H9 (cell line): Measurements from ENCODE around the gene SH3RF3. TPM values are rescaled to one million over a fixed set of nuclear protein-coding genes. Genes with fewer than 3 reads are reported as not detected.
A peak's percentile ranks its signal among the peaks of the same experiment; 100 is the strongest.

Experiments used
- DNase-seq: peaks from one replicate; pipeline ENCODE4 v3.0.0-alpha.2; 2017
- H2AFZ ChIP-seq: one replicate; pipeline ENCODE4 v1.6.1; 2013; ENCODE audit warnings: mild to moderate bottlenecking, low read length, control low read depth, moderate library complexity
- H2AK5ac ChIP-seq: 2 replicates; pipeline ENCODE4 v1.6.1; 2013; ENCODE audit warnings: low read length, control low read depth, mixed read lengths; ENCODE audit not compliant: insufficient read length
- H2BK120ac ChIP-seq: one replicate; pipeline ENCODE4 v1.6.1; 2013; ENCODE audit warnings: low read depth, mild to moderate bottlenecking, low read length, control low read depth, inconsistent platforms; ENCODE audit not compliant: poor library complexity, severe bottlenecking
- H2BK12ac ChIP-seq: 2 replicates; pipeline ENCODE4 v1.6.1; 2013; ENCODE audit warnings: low read length, control low read depth, mixed read lengths, low read depth; ENCODE audit not compliant: insufficient read length
- H2BK15ac ChIP-seq: 2 replicates; pipeline ENCODE4 v1.6.1; 2013; ENCODE audit warnings: low read depth, low read length, control low read depth
- H2BK20ac ChIP-seq: one replicate; pipeline ENCODE4 v1.6.1; 2013; ENCODE audit warnings: low read depth, mild to moderate bottlenecking, low read length, control low read depth, inconsistent platforms; ENCODE audit not compliant: poor library complexity, severe bottlenecking
- H2BK5ac ChIP-seq: 2 replicates; pipeline ENCODE4 v1.6.1; 2013; ENCODE audit warnings: low read length, control low read depth, mixed read lengths; ENCODE audit not compliant: insufficient read length
- H3K14ac ChIP-seq: 2 replicates; pipeline ENCODE4 v1.6.1; 2013; ENCODE audit warnings: low read length, control low read depth; ENCODE audit not compliant: insufficient read depth
- H3K18ac ChIP-seq: 2 replicates; pipeline ENCODE4 v1.6.1; 2013; ENCODE audit warnings: low read depth, mild to moderate bottlenecking, mixed read lengths, low read length, control low read depth; ENCODE audit not compliant: insufficient read length
- H3K23ac ChIP-seq: 2 replicates; pipeline ENCODE4 v1.6.1; 2013; ENCODE audit warnings: low read length, control low read depth, mixed read lengths, low read depth; ENCODE audit not compliant: insufficient read length
- H3K23me2 ChIP-seq: 2 replicates; pipeline ENCODE4 v1.6.1; 2013; ENCODE audit warnings: low read depth, mild to moderate bottlenecking, mixed read lengths, low read length, control low read depth; ENCODE audit not compliant: insufficient read length, poor library complexity, severe bottlenecking
- H3K27ac ChIP-seq: 2 replicates; pipeline ENCODE4 v1.5.1; 2013; ENCODE audit warnings: low read length, control low read depth, mixed read lengths, low read depth; ENCODE audit not compliant: insufficient read length
- H3K27me3 ChIP-seq: 2 replicates; pipeline ENCODE4 v1.6.1; 2013; ENCODE audit warnings: low read length, control low read depth, inconsistent platforms; ENCODE audit not compliant: insufficient read depth
- H3K4ac ChIP-seq: 2 replicates; pipeline ENCODE4 v1.6.1; 2013; ENCODE audit warnings: low read depth, mild to moderate bottlenecking, control low read depth, inconsistent platforms, low read length, moderate library complexity
- H3K4me1 ChIP-seq: 2 replicates; pipeline ENCODE4 v1.6.1; 2013; ENCODE audit warnings: low read length, control low read depth, inconsistent platforms; ENCODE audit not compliant: insufficient read depth
- H3K4me2 ChIP-seq: 2 replicates; pipeline ENCODE4 v1.6.1; 2013; ENCODE audit warnings: low read length, control low read depth, mixed read lengths; ENCODE audit not compliant: insufficient read length, insufficient read depth
- H3K56ac ChIP-seq: 2 replicates; pipeline ENCODE4 v1.6.1; 2013; ENCODE audit warnings: low read depth, mild to moderate bottlenecking, mixed read lengths, low read length, control low read depth; ENCODE audit not compliant: insufficient read length
- H3K79me1 ChIP-seq: 2 replicates; pipeline ENCODE4 v1.6.1; 2013; ENCODE audit warnings: low read depth, mild to moderate bottlenecking, moderate library complexity, low read length, control low read depth, inconsistent platforms; ENCODE audit not compliant: insufficient read depth, poor library complexity, severe bottlenecking
- H3K79me2 ChIP-seq: 2 replicates; pipeline ENCODE4 v1.6.1; 2013; ENCODE audit warnings: low read length, control low read depth, inconsistent platforms; ENCODE audit not compliant: insufficient read depth
- H3K9ac ChIP-seq: 2 replicates; pipeline ENCODE4 v1.6.1; 2013; ENCODE audit warnings: low read length, control low read depth, mixed read lengths; ENCODE audit not compliant: insufficient read length; ENCODE audit errors: extremely low read depth
- H3K9me3 ChIP-seq: one replicate; pipeline ENCODE4 v1.6.1; 2013; ENCODE audit warnings: low read depth, low read length, inconsistent platforms; ENCODE audit not compliant: control insufficient read depth
- H3T11ph ChIP-seq: one replicate; pipeline ENCODE4 v1.6.1; 2013; ENCODE audit warnings: mild to moderate bottlenecking, low read length, control low read depth, inconsistent platforms
- H4K20me1 ChIP-seq: one replicate; pipeline ENCODE4 v1.6.1; 2013; ENCODE audit not compliant: control insufficient read depth, insufficient read length, insufficient read depth
- H4K5ac ChIP-seq: 2 replicates; pipeline ENCODE4 v1.6.1; 2013; ENCODE audit warnings: low read depth, mild to moderate bottlenecking, mixed read lengths, low read length, control low read depth; ENCODE audit not compliant: insufficient read length
- H4K8ac ChIP-seq: replicated peaks from 2 replicates; pipeline ENCODE4 v1.6.1; 2013; ENCODE audit warnings: low read length, control low read depth, mixed read lengths, low read depth; ENCODE audit not compliant: insufficient read length
- H4K91ac ChIP-seq: 2 replicates; pipeline ENCODE4 v1.6.1; 2013; ENCODE audit warnings: low read depth, mild to moderate bottlenecking, moderate library complexity, mixed read lengths, low read length, control low read depth; ENCODE audit not compliant: insufficient read length
- H3K27ac Mint-ChIP-seq, 3 experiments: 2 replicates in 2 of 3; 3 replicates in 1 of 3; pipeline ENCODE4 v1.8.0; 2020 to 2021; ENCODE audit warnings: mixed read lengths in 3 of 3, mild to moderate bottlenecking in 1 of 3, moderate library complexity in 1 of 3
- H3K27me3 Mint-ChIP-seq: 2 replicates; pipeline ENCODE4 v1.8.0; 2021; ENCODE audit warnings: low read depth, mild to moderate bottlenecking, moderate library complexity, mixed read lengths
- H3K36me3 Mint-ChIP-seq, 3 experiments: 2 replicates in 2 of 3; 3 replicates in 1 of 3; pipeline ENCODE4 v1.8.0; 2020 to 2021; ENCODE audit warnings: low read depth in 3 of 3, mixed read lengths in 3 of 3; ENCODE audit not compliant: insufficient read depth in 1 of 3
- H3K4me1 Mint-ChIP-seq, 2 experiments: 2 replicates each; pipeline ENCODE4 v1.8.0; 2020; ENCODE audit warnings: mixed read lengths in 2 of 2
- H3K4me3 Mint-ChIP-seq, 2 experiments: 2 replicates in 1 of 2; 3 replicates in 1 of 2; pipeline ENCODE4 v1.8.0; 2020 to 2021; ENCODE audit warnings: mild to moderate bottlenecking in 2 of 2, mixed read lengths in 2 of 2, moderate library complexity in 1 of 2
- H3K9me3 Mint-ChIP-seq, 2 experiments: 2 replicates in 1 of 2; 3 replicates in 1 of 2; pipeline ENCODE4 v1.8.0; 2020; ENCODE audit warnings: mild to moderate bottlenecking in 2 of 2, mixed read lengths in 2 of 2, moderate library complexity in 1 of 2
- CTCF ChIP-seq: fragments of 200-600 bp; sonication (generic); conservative IDR thresholded peaks from 3 replicates; pipeline ENCODE4 v1.8.0; 2021; ENCODE audit warnings: antibody characterized with exemption, mild to moderate bottlenecking
- WGBS: extraction: QIAGEN DNeasy Blood & Tissue Kit; methylation state at CpG from one replicate; pipeline ENCODE4 v1.1.7; 2013; ENCODE audit warnings: missing lambda C conversion rate, low lambda C conversion rate, mixed read lengths; ENCODE audit not compliant: insufficient read length; ENCODE audit errors: extremely low coverage; 5-methylcytosine and 5-hydroxymethylcytosine counted together
- total RNA-seq: library from RNA; stranded (reverse); gene quantifications from 2 replicates; pipeline ENCODE4 v1.2.1, GENCODE V29; 2021

SH3RF3 gene
- total RNA-seq, 1 experiment from 2014 or later = 0.46 TPM

- Histone ChIP-seq H3K14ac (no peak overlapping the region), H3K79me1 (no peaks in the 10 kb centered on the region), H3K56ac (no peak overlapping the region), H2BK20ac (no peak overlapping the region), H2BK15ac (no peak overlapping the region), H3K9me3 (no peaks in the 10 kb centered on the region), H4K20me1 (no peaks in the 10 kb centered on the region), H3K9ac (no peak overlapping the region), H4K91ac (no peak overlapping the region), H3K4me1 (no peaks in the 10 kb centered on the region), H3K23ac (no peak overlapping the region), H3K18ac (no peak overlapping the region), H3K23me2 (no peaks in the 10 kb centered on the region), H3T11ph (no peak overlapping the region), H3K4ac (no peak overlapping the region), H2BK5ac (no peak overlapping the region), H3K27ac (no peak overlapping the region), H3K4me2 (no peak overlapping the region), H2BK12ac (no peak overlapping the region), H4K5ac (peak overlapping the region; percentile 21), H2AK5ac (no peak overlapping the region), H2BK120ac (no peak overlapping the region), H3K79me2 (no peaks in the 10 kb centered on the region), H3K27me3 (no peaks in the 10 kb centered on the region), H4K8ac (peak overlapping the region; percentile 52), H2AFZ (no peak overlapping the region)
- Mint-ChIP-seq H3K4me1 (peaks cover 4% of the 10 kb centered on the region in 2 experiments; a peak in 2 of 4 replicates), H3K4me3 (no peak overlapping the region), H3K27ac (no peak overlapping the region; a peak in 1 of 7 replicates), H3K36me3 (no peaks in the 10 kb centered on the region; a peak in 1 of 7 replicates), H3K9me3 (no peaks in the 10 kb centered on the region), H3K27me3 (peaks cover 2% of the 10 kb centered on the region)
- WGBS = no CpG with 5 or more reads among the region's 5 CpGs
- TF ChIP-seq CTCF = no peak
- DNase-seq = no peak
Observed at GRCh38 chr2:109513230-109513629, 384.2 kb downstream of the SH3RF3 start.
